MCF 10A (cell line): ENCODE measurements around the gene TK1. TPM values are rescaled to one million over a fixed set of nuclear protein-coding genes. Genes with fewer than 3 reads are reported as not detected.

Source experiments
- BruUV-seq: library from RNA; stranded (reverse); fragments of 400-500 nt; replicated peaks from 2 replicates; lab custom pipeline; 2021; lab: Mats Ljungman, UMichigan
- CTCF ChIA-PET: fragments of 300-600 bp; sonication (Branson Sonifier 250); formaldehyde crosslinking; extraction: SDS; loops from one replicate; lab custom pipeline; 2021; ENCODE audit warnings: antibody characterized with exemption, inconsistent platforms; lab: Yijun Ruan, JAX
- POLR2A ChIA-PET: fragments of 300-600, 350-650 bp; sonication (Branson Sonifier 250); formaldehyde crosslinking; extraction: SDS; loops from one replicate; lab custom pipeline; 2020; ENCODE audit warnings: antibody characterized with exemption, inconsistent platforms; lab: Yijun Ruan, JAX
- DNase-seq: peaks from one replicate; pipeline ENCODE4 v3.0.0-alpha.2; 2018; ENCODE audit not compliant: unreplicated experiment
- H3K27ac Mint-ChIP-seq: one replicate; pipeline ENCODE4 v1.8.0; 2022; ENCODE audit warnings: mild to moderate bottlenecking, low read depth, mixed read lengths; ENCODE audit not compliant: unreplicated experiment
- H3K27me3 Mint-ChIP-seq: one replicate; pipeline ENCODE4 v1.8.0; 2022; ENCODE audit warnings: mixed read lengths; ENCODE audit not compliant: insufficient read depth, unreplicated experiment
- H3K36me3 Mint-ChIP-seq: one replicate; pipeline ENCODE4 v1.8.0; 2022; ENCODE audit warnings: mild to moderate bottlenecking, moderate library complexity, mixed read lengths; ENCODE audit not compliant: insufficient read depth, unreplicated experiment
- H3K4me1 Mint-ChIP-seq: one replicate; pipeline ENCODE4 v1.8.0; 2022; ENCODE audit warnings: mixed read lengths; ENCODE audit not compliant: insufficient read depth, unreplicated experiment
- H3K4me3 Mint-ChIP-seq: one replicate; pipeline ENCODE4 v1.8.0; 2022; ENCODE audit warnings: mild to moderate bottlenecking, moderate library complexity, mixed read lengths; ENCODE audit not compliant: unreplicated experiment
- H3K9me3 Mint-ChIP-seq: one replicate; pipeline ENCODE4 v1.8.0; 2022; ENCODE audit warnings: mixed read lengths; ENCODE audit not compliant: unreplicated experiment
- CTCF ChIP-seq: fragments of 200-600 bp; IDR thresholded peaks from one replicate; pipeline ENCODE4 v1.8.0; 2022; ENCODE audit warnings: antibody characterized with exemption, mild to moderate bottlenecking; ENCODE audit not compliant: unreplicated experiment
- intact Hi-C: fragments of 100-400 bp; cut with micrococcal nuclease; formaldehyde crosslinking; loops from 2 replicates; pipeline ENCODE4 v1.14.1; 2022
- total RNA-seq: library from RNA; stranded (reverse); gene quantifications from 2 replicates; pipeline ENCODE4 v1.2.3, GENCODE V29; 2022

TK1 gene
- total RNA-seq, 1 experiment from 2014 or later, result 21.4 TPM

GRCh38 chr17:78164748-78165607, 21.9 kb downstream of the TK1 start:
- DNase-seq, result no peak
- CTCF ChIA-PET, result interaction anchor here (0.5 to 1.5 kb wide), 4 partner anchors 11 to 296 kb away, joined by 3 to 4 read pairs (median 4); no protein-coding TSS in a partner anchor
- TF ChIP-seq CTCF, result no peak
- BruUV-seq, result no TSS peak
- Mint-ChIP-seq H3K27ac (no peak overlapping the region), H3K4me1 (peaks cover 2% of the 10 kb centered on the region), H3K27me3 (no peaks in the 10 kb centered on the region), H3K4me3 (no peak overlapping the region), H3K36me3 (no peaks in the 10 kb centered on the region), H3K9me3 (no peaks in the 10 kb centered on the region)
- intact Hi-C loops, result no loop called here
- POLR2A ChIA-PET, result interaction anchor here (0.6 to 1.4 kb wide), 2 partner anchors 23 to 1111 kb away, joined by 3 read pairs; no protein-coding TSS in a partner anchor

GRCh38 chr17:78163881-78164747, 22.7 kb downstream of the TK1 start:
- ChIA-PET POLR2A (interaction anchor here (0.6 to 1.4 kb wide), 2 partner anchors 22 to 1110 kb away, joined by 3 read pairs; no protein-coding TSS in a partner anchor), CTCF (interaction anchor here (0.5 to 1.5 kb wide), 5 partner anchors 12 to 295 kb away, joined by 3 to 4 read pairs (median 3); no protein-coding TSS in a partner anchor)
- Mint-ChIP-seq H3K4me3 (no peak overlapping the region), H3K27me3 (no peaks in the 10 kb centered on the region), H3K27ac (no peak overlapping the region), H3K36me3 (no peaks in the 10 kb centered on the region), H3K4me1 (peaks cover 9% of the 10 kb centered on the region), H3K9me3 (no peaks in the 10 kb centered on the region)
- intact Hi-C loops, result no loop called here
- TF ChIP-seq CTCF, result no peak
- no peak for DNase-seq
- BruUV-seq, result no TSS peak

- H3K4me3 Mint-ChIP-seq, result peak overlapping the region; percentile 23
- ChIA-PET POLR2A (interaction anchor here (1.4 kb wide), 1 partner anchor 18 kb away, joined by 5 read pairs; no protein-coding TSS in a partner anchor), CTCF (interaction anchor here (0.6 kb wide), 1 partner anchor 292 kb away, joined by 3 read pairs; no protein-coding TSS in a partner anchor)
- no peak for TF ChIP-seq CTCF
- intact Hi-C loops, result loop anchor here (1.0 kb wide), 1 partner anchor 17 kb away; no protein-coding TSS in a partner anchor
- BruUV-seq, result no TSS peak
- peak overlapping the region; percentile 65 for H3K27ac Mint-ChIP-seq
- no peaks in the 10 kb centered on the region for H3K9me3 Mint-ChIP-seq
- no peaks in the 10 kb centered on the region for H3K36me3 Mint-ChIP-seq
- H3K27me3 Mint-ChIP-seq, result no peaks in the 10 kb centered on the region
- H3K4me1 Mint-ChIP-seq, result peaks cover 9% of the 10 kb centered on the region
- DNase-seq, result peak; percentile 88
Measured at GRCh38 chr17:78159575-78160158, 27.2 kb downstream of the TK1 start.
